Duodenal mucosa (tissue), 2 donors: ENCODE results near the gene CDC14B.

Source experiments
- H3K27ac ChIP-seq: one replicate; pipeline ENCODE4 v1.7.0; 2013; ENCODE audit warnings: low read depth, low read length
- H3K27me3 ChIP-seq, 2 donors: one replicate each; pipeline ENCODE4 v1.7.0; 2013; ENCODE audit warnings: low read length in 2 of 2, control low read depth in 1 of 2; ENCODE audit not compliant: insufficient read depth in 2 of 2, control insufficient read depth in 1 of 2
- H3K36me3 ChIP-seq, 2 donors: one replicate each; pipeline ENCODE4 v1.7.0; 2013; ENCODE audit warnings: low read length in 2 of 2, control low read depth in 1 of 2; ENCODE audit not compliant: insufficient read depth in 2 of 2, control insufficient read depth in 1 of 2
- H3K4me1 ChIP-seq, 2 donors: one replicate each; pipeline ENCODE4 v1.7.0; 2013; ENCODE audit warnings: low read length in 2 of 2, control low read depth in 1 of 2; ENCODE audit not compliant: insufficient read depth in 2 of 2, control insufficient read depth in 1 of 2
- H3K4me3 ChIP-seq, 2 donors: one replicate each; pipeline ENCODE4 v1.7.0; 2013; ENCODE audit warnings: low read length in 2 of 2, low read depth in 1 of 2
- H3K9ac ChIP-seq, 2 donors: one replicate each; pipeline ENCODE4 v1.7.0; 2013; ENCODE audit warnings: low read length in 2 of 2, low read depth in 1 of 2
- H3K9me3 ChIP-seq, 2 donors: one replicate each; pipeline ENCODE4 v1.7.0; 2013; ENCODE audit warnings: low read length in 2 of 2, control low read depth in 1 of 2; ENCODE audit not compliant: control insufficient read depth in 1 of 2

The CDC14B gene

DNA sequence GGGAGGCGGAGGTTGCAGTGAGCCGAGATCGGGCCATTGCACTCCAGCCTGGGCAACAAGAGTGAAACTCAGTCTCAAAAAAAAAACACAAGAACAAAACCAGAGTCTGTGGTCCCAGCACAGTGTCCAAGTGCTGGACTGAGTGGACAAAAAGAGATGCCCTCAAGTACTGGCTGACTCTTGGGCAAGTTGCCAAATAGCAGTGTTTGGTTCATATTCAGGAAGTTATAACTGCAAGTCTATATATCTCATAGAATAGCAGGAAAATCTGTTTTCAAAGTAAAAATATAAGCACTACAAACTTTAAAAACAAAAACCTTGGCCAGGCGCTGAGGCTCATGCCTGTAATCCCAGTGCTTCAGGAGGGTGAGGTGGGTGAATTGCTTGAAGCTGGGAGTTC lies 162.4 kb downstream of the CDC14B start:
- Histone ChIP-seq H3K9me3 (no peaks in the 10 kb centered on the region), H3K27ac (no peak overlapping the region), H3K4me3 (no peak overlapping the region), H3K27me3 (no peaks in the 10 kb centered on the region), H3K4me1 (no peaks in the 10 kb centered on the region), H3K36me3 (no peaks in the 10 kb centered on the region), H3K9ac (no peak overlapping the region)

DNA sequence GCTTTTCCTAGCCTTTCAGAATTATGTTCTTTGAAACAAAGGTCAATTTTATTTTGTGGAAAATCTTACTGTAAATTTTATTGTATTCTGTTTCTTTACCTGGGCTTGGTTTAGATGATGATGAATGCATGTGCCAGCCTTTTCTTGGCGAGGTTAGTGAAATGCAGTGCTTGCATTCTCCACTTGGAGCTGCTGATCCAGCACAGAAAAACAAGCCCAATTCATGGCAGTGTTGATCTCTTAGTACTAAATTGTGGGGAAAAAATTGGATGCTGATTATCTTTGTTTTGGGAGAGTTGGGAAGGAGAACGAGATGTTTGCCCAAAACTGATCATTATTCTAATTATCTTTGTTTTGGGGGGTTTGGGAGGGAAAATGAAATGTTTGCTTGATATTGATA lies 166.0 kb downstream of the CDC14B start:
- Histone ChIP-seq H3K36me3 (no peaks in the 10 kb centered on the region), H3K27ac (no peak overlapping the region), H3K4me3 (no peak overlapping the region), H3K9me3 (no peaks in the 10 kb centered on the region), H3K9ac (no peak overlapping the region), H3K4me1 (peaks cover 8 to 15% of the 10 kb centered on the region in 2 donors), H3K27me3 (peaks cover 2 to 3% of the 10 kb centered on the region in 2 donors)

DNA sequence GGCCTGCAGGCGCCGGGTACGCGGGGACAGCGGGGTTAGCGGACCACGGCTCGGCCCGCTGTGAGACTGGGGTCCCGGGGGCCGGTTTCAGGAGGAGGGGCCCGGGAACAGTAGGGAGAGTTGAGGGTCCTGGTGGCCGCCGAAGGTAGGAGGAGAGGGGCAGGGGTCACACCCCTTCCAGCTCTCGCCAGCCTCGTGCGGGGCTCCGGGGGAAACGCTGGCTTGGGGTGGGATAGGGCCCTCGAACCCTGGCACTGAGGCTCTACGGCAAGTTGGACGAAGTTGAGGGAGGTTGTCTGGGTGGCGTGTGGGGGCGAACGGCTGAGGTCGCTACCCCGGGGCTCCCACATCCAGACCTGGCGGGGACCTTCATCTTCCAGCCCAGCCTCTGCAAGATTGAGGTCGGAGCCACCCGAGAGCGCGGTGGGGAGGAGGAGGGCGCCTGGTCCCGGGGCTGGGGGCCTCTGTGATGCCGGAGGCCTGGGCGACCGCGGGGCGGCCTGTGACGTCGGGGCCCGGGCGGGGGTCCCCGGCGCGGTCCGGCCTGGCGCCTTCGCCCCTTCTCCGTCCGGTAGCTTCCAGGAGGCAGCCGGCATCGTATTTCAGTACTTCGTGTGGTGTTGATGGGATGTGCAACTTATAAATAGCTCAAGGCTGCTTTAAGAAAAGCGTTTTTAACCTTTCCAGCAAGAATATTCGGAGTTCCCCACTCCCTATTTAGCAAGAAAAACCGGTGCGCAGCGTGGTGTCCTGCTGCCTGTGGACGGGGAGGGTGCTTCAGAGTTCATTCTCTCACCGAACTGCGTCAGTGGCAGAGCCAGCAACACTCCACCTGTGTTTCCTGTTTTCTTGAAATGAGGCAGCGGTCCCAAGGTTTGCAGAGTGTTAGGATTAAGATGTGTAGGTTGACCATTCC lies 168.8 kb downstream of the CDC14B start:
- Histone ChIP-seq H3K4me3 (peak overlapping the region; percentile 53 to 82), H3K4me1 (peaks cover 8 to 15% of the 10 kb centered on the region in 2 donors), H3K27ac (no peak overlapping the region), H3K9ac (peak overlapping the region; percentile 45 to 76), H3K27me3 (peaks cover 7% of the 10 kb centered on the region in 2 donors), H3K36me3 (no peaks in the 10 kb centered on the region), H3K9me3 (no peaks in the 10 kb centered on the region)
